Measurements from ENCODE around the gene CSAD.
"Not testable (repeated sequence)": the region's sequence is repeated elsewhere in the genome, so short reads cannot be mapped to it uniquely, and the experiment has no call there.

The CSAD gene

DNA sequence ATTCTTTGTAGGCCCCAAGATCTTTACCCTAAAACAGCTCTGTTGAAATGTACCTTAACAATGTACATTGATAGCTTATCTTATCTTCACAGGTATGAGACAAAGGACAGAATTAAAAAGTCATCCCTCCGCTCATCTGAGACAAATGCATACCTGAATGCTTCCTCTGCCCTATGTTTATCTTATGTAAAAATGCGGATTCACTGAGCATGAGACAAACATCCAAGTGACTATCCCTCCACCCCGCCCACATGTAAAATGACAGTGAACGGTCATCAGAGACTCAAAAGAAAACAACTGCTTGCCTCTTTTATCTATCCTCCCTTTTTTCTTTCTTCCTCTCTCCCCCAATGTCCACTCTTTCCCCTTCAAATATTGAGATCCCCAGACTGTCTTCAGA is 37.4 kb downstream of the CSAD start:
- DNase-seq: no peak

DNA sequence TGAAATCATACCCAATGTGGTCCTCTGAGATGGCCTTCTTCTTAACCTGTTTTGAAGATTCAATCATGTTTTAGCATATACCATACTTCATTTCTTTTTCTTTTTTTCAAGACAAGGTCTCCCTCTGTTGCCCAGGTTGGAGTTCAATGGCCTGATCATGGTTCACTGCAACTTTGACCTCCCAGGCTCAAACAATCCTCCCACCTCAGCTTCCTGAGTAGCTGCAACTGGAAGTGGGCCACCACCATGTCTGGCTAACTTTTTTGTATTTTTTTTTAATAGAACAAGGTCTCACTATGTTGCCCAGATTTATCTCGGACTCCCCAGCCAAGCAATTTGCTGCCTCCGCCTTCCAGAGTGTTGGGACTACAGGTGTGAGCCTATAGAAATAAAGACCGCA is 47.0 kb downstream of the CSAD start:
- DNase-seq: no peak

DNA sequence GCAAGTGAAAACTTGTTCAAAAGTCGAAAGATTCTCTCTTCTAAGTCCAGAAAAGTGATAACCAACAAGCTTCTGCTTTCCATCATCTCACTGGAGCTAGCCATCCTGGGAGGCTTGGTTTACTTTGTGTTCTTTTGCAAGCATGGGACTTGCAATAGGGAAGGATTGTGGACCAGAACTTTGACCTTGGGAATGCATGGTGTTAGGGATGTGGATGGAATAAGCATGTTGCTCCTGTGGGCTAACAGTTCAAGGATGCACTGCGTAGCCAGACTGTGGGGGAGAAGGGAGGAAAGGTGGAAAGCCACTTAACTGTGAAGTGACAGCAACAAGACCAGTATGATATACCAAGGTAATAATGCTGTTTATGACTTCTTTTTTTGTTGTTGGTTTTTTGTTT is 48.9 kb downstream of the CSAD start:
- DNase-seq: no peak

DNA sequence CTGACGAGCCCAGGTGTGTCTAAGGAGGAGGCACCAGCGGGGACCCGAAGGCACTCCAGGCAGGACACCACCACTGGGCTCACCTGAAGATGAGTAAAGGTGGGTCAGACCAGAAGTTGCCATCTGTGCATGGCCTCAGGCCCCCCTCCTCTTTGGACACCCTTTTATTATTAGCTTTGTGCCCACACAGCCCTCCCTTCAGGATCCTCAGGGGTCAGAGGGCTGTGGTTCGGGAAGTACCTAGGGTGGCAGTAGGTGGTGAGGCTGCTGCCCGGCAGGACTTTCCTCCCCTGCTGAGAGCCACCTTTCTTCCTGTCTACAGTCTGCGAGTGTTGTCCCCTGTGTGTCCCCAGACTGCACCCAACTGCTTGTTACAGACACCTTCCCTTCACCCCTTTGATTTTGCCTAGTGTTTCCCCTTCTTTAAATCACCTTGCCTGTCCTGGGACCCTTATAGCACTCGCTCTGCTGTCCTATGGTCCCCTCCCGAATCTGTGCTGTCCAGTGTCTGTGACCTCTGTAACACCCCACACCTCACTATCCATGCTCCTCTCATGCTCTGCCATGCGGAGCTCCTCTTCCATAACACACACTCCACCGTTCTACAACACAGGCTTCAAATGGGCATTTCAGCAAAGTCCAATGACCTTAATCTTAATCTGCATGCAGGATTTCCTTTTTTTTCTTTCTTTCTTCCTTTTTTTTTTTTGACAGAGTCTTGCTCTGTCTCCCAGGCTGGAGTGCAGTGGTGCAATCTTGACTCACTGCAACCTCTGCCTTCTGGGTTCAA is 51.8 kb downstream of the CSAD start:
- DNase-seq: no peak

DNA sequence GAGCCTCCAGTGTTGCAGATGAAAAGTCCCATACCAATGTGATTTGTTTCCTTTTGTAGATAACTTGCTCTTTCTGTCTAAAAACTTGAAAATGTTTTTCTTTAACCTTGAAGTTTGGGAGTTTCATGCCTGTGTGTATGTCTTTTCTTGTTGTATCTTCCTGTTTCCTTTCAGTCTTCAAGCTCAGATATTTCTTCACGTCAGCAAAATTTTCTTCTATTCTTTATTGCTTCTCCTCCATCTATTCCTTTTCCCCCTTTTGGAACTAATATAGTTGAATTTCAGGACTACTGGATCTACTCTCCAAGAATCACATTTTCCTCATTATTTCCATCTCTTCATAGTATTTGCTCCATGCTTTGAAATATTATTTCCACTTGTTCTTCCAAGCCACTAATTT is 53.6 kb downstream of the CSAD start:
- no peak for DNase-seq

DNA sequence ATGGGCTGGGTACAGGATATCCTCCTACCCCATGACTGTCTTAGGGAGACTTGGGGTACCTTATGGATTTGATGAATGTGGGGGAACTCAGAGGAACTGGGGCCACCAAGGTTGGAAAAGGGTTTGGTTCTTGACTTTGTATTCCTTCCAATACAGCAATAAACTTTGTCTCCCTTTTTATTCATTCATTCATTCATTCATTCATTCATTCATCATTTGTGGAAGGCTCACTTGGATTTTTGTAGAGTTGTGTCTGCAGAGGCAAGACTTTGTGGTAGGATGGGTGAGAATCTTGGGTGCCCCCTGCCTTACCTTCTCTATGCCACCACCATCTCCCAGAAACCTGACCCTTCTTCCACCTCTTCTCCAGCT is 56.4 kb downstream of the CSAD start:
- DNase-seq: no peak

DNA sequence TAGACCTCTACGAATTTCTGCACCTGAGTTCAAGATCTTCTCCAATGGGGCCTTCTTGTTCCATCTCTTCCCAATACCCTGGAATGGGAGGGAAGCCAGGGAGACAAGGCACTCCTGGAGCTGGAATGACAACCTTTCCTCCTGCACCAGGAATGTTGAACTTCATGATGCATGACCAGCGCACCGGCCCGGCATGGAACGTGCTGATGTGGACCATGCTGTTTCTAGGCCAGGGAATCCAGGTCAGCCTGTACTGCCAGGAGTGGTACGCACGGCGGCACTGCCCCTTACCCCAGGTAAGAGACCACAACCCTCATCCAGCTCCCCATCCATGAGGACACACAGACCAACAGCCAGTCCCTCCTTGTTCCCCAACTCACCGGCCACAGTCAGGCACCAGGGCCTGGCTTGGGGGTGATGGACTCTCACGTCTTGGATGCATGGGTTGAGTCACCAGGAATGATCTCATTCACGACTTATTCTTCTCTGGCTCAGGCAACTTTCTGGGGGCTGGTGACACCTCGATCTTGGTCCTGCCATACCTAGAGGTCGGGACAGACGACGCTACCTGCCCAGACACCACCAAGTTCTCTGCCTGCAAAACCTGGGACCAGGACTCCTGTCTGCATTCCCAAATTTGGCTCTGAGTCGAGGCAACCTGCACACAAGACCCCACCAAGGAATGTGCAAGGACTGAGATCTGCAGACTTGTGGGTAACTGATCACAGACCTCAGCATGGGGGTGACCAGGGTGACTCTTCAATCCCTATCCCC is 57.0 kb downstream of the CSAD start:
- DNase-seq: peak; percentile 46

DNA sequence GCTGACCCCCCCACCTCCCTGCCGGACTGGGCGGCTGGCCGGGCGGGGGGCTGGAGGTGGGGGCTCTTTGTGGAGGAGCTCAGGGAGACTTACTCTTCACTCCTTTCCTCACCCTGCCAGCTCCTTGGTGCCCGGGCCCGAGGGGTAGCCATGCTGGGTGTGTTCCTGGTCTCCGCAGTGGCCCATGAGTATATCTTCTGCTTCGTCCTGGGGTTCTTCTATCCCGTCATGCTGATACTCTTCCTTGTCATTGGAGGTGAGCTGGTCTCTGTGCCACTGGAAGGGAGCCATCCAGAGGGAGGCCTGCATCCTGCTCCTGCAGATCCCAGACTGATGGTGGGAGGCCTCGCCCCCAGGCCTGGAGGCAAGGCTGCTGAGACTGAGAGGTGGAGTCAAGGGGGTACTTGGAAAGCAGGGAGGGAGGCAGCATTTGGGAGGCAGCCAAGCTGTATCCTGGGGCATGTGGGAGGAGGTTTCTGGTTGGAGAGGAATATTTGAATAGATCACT is 57.7 kb downstream of the CSAD start:
- DNase-seq: no peak

DNA sequence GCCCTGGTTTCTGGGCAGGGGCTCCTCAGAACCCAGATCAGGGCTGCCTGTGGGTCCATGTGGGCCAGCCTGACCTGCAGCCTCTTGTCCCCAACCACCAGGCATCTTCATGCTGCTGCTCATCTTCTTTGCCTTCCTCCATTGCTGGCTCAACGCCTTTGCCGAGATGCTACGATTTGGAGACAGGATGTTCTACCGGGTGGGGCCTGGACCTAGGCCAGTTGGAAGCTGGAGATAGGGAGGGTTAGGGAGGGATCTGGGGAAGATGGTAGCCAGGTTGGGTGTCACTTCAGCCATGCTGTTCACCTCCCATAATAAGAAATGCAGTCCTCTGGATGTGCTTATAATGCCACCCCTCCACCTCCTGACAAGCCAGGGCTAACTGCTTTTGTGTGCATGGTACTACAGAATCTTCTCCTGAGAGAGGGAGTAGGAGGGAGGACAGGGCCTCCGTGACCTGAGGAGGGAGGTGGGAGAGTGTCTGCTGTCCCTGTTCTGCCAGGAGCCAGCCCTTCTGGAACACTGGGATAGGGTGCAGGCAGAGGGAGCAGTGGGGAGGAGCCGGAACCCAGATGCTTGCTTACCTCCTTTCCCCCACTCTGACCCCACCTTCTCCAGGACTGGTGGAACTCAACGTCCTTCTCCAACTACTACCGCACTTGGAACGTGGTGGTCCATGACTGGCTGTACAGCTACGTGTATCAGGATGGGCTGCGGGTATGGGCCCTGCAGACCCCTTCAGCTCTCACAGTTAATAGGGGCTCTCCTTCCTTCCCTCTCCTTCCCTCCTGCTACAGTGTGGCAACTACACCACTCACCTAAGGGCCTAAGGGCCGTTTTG is 59.8 kb downstream of the CSAD start:
- no peak for DNase-seq

DNA sequence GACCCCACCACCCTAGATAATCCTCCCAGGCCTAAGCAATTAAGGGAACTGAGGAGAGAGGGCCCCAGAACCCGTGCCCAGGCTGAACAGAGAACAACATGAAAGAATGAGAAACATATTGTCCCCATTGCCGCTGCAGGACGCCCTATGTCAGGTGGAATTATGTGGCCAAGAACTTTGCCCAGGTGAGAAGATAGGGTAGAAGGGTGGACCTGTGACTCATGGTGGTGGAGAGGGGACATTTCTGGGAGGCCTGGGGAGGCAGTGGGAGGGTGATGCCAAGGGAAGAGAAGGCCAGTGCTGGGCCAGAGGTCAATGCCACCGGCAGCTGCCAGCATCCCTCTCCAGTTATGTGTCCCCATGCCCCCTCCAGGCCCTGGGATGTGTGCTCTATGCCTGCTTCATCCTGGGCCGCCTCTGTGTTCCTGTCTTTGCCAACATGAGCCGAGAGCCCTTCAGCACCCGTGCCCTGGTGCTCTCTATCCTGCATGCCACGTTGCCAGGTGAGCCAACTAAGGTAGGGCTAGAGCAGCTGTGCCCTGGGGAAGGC is 61.9 kb downstream of the CSAD start:
- DNase-seq: no peak

DNA sequence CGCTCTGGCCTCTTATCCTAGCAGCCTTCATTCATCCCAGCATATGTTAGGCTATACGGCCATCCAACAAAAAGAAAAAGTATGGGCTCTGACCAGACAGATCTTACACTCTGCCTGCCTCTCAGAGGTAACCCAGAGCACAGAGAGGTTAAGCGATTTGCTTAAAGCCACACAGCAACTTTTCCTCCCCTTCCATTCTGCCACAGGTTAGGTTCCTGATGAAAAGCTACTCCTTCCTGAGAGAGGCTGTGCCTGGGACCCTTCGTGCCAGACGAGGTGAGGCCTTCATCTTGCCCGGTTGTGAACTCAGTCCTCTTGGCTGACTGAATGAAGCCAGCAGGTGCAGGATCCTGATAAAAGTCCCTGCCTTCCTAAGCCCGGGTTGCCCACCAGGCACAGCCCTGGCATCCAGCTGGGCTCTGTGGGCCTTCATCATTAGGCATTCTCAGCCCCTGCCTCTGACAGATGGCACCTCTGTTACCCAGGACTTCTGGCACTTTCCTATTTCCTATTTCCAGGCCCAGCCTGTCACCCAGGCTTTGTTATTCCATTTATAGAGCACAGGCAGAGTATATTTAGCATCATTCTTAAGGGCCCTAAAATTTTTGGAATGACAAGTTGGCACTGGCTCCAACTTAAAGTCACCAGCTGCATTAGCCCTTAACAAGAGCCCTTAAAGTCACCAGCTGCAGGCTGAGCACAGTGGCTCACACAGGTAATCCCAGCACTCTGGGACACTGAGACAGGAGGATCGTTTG is 64.7 kb downstream of the CSAD start:
- DNase-seq: no peak

DNA sequence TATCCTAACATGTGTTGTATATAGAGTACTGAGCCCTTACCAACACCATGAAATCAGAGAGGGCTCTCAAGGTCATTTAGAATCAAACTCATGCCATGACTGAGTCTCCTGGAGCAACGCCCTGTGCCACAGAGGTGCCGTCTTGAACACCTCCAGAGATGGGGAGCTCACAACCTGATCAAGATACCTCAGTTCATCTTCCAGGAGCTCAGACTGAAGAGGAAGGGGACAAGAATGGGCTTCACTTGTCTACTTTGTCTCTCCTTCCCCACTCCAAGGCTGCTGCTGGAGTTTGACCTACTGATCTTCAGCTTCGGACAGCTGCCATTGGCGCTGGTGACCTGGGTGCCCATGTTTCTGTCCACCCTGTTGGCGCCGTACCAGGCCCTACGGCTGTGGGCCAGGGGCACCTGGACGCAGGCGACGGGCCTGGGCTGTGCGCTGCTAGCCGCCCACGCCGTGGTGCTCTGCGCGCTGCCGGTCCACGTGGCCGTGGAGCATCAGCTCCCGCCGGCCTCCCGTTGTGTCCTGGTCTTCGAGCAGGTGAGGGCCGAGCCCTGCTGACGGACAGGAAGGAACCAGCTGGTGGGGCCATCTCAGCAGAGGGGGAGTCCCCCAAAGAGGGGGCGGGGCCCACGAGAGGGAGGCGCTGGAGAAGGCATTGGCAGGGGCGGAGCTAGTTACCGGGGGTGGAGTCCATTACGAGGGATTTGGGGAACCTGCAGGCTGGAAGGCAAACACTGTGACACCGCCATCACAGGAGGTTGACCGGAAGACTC is 65.4 kb downstream of the CSAD start:
- DNase-seq: no peak

DNA sequence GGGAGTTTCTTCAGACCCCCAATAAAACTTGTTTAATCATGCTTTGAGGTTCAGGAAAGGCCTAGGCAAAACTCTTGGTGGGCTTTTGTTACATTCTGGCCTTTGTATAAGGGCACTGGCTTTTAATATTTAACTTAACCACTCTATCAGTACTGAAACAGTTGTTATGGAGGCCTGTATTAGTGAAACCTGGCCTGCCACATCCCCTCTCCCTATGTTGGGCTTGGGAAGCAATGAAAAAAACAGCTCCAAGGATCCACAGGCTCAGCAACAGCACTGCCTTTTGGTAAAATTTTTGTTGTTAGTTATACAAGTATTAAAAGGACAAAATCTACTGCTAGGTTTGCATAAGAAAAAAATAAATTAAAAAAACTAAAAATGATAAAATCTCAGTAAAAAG is 66.8 kb downstream of the CSAD start:
- DNase-seq: no peak

DNA sequence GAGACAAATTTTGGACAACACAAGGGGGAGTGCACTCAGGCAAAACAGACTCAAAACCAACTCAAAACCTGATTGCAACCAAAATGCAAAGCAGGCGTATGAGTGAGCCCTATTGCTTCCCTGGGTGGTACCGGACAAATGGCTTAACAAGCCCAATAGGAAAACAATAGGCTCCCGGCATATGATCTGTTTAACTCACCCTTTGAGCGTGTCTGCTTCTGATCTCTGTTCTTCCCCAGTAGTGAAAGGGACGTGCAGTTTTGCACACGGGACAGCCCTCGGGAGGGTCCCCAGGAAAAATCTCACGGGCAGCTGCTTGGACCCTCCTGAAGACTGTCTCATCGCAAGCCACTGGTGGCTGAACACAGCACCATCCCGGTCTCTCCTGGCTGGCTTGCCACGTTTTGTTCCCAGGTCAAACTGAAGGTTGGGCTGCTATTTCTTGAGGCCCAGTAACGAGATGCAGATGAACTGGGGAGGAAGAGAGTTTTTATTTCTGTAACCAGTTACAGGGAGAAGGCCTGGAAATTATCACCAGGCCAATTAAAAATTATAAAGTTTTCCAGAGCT is 67.5 kb downstream of the CSAD start:
- DNase-seq: no peak

DNA sequence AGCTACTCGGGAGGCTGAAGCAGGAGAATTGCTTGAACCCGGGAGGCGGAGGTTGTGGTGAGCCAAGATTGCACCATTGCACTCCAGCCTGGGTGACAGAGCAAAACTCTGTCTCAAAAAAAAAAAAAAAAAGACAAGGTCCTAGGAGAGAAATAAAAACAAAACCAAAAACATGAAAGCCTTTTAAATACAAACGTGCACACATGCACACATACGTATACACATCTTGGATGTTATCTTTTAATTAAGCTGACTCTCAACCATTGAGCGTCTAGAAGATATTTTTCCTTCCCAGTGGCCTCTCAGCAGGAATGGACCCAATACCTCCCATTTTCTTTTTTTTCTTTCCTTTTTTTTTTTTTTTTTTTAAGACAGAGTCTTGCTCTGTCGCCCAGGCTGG is 68.3 kb downstream of the CSAD start:
- not testable (repeated sequence) for DNase-seq

All from HCEC 1CT (cell line).